Measurements from ENCODE around the gene POLE.

DNA sequence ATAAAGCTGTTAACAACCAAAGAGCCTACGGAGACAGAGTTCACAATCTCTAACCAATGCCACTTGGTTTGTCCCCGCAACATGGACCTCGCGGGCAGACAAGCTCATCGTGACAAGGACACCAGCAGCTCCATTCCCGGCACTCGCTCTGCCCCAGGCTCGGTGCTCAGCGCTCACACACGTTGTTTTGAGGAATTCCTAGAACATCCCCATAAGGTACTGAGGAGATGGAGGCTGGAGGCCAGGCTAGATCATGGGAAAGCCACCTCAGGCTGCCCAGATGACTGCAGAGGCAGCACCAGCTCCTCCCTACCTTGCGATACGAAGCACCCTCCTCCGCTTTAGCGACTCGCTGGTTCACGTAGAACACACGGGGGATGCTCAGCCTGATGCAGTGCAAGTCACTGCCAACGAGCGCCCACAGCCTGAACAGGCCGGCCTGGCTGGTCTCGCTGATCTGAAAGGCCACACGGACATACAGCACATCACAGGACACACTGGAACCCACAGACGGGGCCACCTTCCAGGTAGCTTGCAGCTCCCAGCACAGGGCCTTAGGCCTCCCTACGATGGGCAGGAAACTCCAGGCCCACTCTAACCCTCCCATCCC lies 38.4 kb downstream of the POLE start:
- TF ChIP-seq RFX5 (IDR thresholded peaks at IDR 0.05; ENCODE audit: low read length) (no peak), TEAD4 (IDR thresholded peaks at IDR 0.05; ENCODE audit: borderline replicate concordance, insufficient read depth) (no peak), FOXM1 (IDR thresholded peaks at IDR 0.05; ENCODE audit: low read depth) (no peak), RAD21 (IDR thresholded peaks at IDR 0.05; ENCODE audit: low read length) (no peak), SMC3 (IDR thresholded peaks at IDR 0.05; ENCODE audit: low read depth, low read length) (no peak)

All from SK-N-SH (cell line).